Omental fat pad (tissue), 4 donors: ENCODE measurements around the gene PARP3. TPM values are rescaled to one million over a fixed set of nuclear protein-coding genes. Genes with fewer than 3 reads are reported as not detected.

Experiments used
- ATAC-seq: fragments of 150-250 bp; one replicate; pipeline ENCODE4 v1.9.1; 2016; ENCODE audit warnings: mild to moderate bottlenecking, moderate library complexity; ENCODE audit not compliant: low FRiP score
- DNase-seq: peaks from one replicate; pipeline ENCODE4 v3.0.0-alpha.2; 2019; ENCODE audit warnings: low spot score
- CTCF ChIP-seq, 3 donors: fragments of 450-650 bp; IDR thresholded peaks; one replicate each; pipeline ENCODE4 v1.5.1; 2016 to 2017; ENCODE audit warnings: antibody characterized with exemption in 3 of 3, mild to moderate bottlenecking in 3 of 3, moderate library complexity in 2 of 3
- total RNA-seq, 4 donors: library from RNA; depleted of rRNA; stranded (reverse); fragments of >200 nt; gene quantifications; one replicate each; pipeline ENCODE4 v1.1.0, GENCODE V29; 2016

The PARP3 gene
- total RNA-seq, 4 donors from 2014 or later, result 19.2 to 23.9 (median 22.8) TPM

- DNase-seq (peak; percentile 41), ATAC-seq (peak; percentile 83)
- no peak for TF ChIP-seq CTCF (IDR thresholded peaks at IDR 0.05)
Measured at GRCh38 chr3:51982838-51983577, 40.8 kb downstream of the PARP3 start, which contains the start of gene ACY1. Gene ACY1 (plus strand): TSS chr3:51983535. CDS start chr3:51984065, 530 bp downstream.

GRCh38 chr3:51983578-51984268 is 41.6 kb downstream of the PARP3 start:
- ATAC-seq (no peak), DNase-seq (no peak)
- TF ChIP-seq CTCF (IDR thresholded peaks at IDR 0.05), result no peak

GRCh38 chr3:51984269-51984647 is 42.1 kb downstream of the PARP3 start:
- DNase-seq (no peak), ATAC-seq (no peak)
- TF ChIP-seq CTCF (IDR thresholded peaks at IDR 0.05), result no peak

GRCh38 chr3:51985063-51985462 is 42.9 kb downstream of the PARP3 start:
- DNase-seq (no peak), ATAC-seq (no peak)
- no peak for TF ChIP-seq CTCF (IDR thresholded peaks at IDR 0.05)

- TF ChIP-seq CTCF (IDR thresholded peaks at IDR 0.05), result no peak
- ATAC-seq (no peak), DNase-seq (no peak)
Measured at GRCh38 chr3:51986010-51986947, 44.1 kb downstream of the PARP3 start.

GRCh38 chr3:51987568-51987967 is 45.4 kb downstream of the PARP3 start:
- DNase-seq (no peak), ATAC-seq (no peak)
- TF ChIP-seq CTCF (IDR thresholded peaks at IDR 0.05), result no peak
